Stimulated activated CD4-positive, alpha-beta T cell treated with anti-CD3 and anti-CD28 coated beads, Interleukin-4, amount 100 ng/mL, for 24 hours (primary cell): ENCODE data around the gene NDUFA5.

ENCODE experiments used
- DNase-seq: peaks from one replicate; pipeline ENCODE4 v3.0.0-alpha.2; 2020

Gene NDUFA5

DNA sequence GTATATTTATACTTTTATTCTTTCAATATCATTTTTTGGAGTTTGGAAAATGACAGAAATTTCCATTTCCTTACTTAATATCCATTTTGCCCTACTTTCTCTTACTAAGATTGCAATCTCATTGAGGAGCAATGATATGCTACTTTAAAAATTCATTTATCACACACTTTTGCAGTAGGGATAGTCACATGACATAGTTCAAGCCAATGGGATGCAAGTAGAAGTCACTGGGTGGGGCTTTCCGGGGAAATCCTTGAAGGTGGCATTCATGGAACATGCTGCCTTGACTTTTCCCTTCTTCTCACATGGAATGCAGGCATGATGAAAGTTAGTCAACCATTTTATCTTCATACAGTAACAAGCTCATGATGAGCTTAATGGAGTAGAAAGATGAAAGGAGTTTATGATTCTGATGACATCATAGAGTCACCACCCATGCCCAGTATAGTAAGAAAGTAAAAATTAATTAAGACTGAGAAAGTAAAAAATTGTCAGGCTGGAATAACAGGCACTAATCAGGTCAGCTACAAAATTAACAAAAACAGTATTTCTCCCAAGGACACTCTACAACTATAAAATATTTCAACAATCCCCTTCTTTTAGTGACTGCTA, 56.6 kb downstream of the NDUFA5 start:
- DNase-seq: no peak

DNA sequence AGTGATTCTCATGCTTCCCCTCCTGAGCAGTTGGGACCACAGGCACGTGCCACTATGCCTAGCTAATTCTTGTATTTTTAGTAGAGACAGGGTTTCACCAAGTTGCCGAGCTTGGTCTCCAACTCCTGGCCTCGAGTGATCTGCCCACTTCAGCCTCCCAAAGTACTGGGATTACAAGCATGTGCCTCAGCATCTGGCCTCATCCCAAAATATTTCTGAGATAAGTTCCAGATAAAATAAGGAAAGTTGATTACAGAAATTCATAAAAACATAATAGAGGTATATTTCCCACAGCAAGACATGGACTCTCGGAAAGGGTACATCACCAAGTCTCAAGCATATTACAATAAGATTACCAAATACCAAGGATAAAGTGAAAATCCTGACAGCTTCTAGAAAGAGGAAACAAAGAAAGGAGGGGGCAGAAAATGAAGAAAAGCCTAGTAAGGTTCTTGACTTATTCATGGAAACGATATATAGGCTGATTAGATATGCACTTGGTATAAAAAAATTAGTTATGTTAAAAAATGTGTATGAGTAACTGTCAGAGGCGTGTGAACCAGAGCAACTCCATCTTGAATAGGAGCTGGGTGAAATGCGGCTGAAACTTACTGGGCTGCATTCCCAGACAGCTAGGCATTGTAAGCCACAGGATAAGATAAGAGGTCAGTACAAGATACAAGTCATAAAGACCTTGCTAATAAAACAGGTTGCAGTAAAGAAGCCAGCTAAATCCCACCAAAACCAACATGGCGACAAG, 58.2 kb downstream of the NDUFA5 start:
- DNase-seq: no peak

DNA sequence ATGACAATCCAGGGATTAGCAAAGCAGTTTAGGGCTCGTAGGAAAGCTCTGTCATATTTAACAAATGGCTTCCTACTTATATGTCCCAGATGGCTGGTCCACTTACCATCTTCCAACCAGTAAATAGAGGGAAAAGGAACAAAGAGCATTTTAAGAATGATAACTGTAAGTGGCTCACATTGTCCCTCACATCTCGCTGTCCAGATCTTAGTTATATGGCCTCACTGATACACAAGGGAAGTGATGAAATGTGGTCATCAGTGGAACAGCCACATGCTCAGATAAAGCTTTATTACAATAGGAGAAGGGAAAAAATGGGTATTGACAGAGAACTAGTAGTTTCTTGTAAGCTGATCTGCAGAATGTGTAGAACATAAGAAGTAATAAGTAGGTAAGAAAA, 59.0 kb downstream of the NDUFA5 start:
- DNase-seq: no peak

DNA sequence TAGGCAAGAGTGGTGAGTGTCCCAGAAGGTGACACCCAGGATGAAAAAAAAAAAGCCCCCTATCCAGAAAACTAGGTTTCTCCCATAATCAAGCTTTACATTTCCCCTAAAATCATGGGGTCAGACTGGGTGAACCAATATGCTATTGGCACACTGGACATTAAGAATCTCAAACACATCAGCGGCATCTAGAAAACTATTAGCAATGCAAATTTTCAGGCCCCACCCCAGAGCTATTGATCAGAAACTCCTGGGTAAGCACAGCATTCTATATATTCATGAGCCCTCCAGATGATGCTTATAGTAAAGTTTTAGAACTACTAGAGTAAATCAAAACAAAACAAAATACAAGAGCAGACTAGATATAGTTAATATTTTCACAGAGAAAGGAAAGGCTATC, 59.6 kb downstream of the NDUFA5 start:
- no peak for DNase-seq

GRCh38 chr7:123494193-123494796, 63.3 kb downstream of the NDUFA5 start:
- DNase-seq: peak; percentile 34

- no peak for DNase-seq
Measured at GRCh38 chr7:123492485-123492884, 65.1 kb downstream of the NDUFA5 start.
